SJCRH30 (cell line): ENCODE measurements around the gene DCBLD2. TPM values are rescaled to one million over a fixed set of nuclear protein-coding genes. Genes with fewer than 3 reads are reported as not detected.

Source experiments
- DNase-seq, 2 experiments: peaks; one replicate each; pipeline ENCODE4 v3.0.0-alpha.2; 2015 to 2020
- H3K27ac ChIP-seq: fragments of 250-450 bp; sonication (Bioruptor Pico); 2 replicates; pipeline ENCODE4 v1.5.1; 2020; ENCODE audit warnings: mild to moderate bottlenecking, moderate library complexity
- H3K27me3 ChIP-seq: fragments of 250-450 bp; sonication (Bioruptor Pico); 2 replicates; pipeline ENCODE4 v1.5.1; 2020; ENCODE audit warnings: mild to moderate bottlenecking, moderate library complexity
- H3K36me3 ChIP-seq: fragments of 250-450 bp; sonication (Bioruptor Pico); 2 replicates; pipeline ENCODE4 v1.5.1; 2020; ENCODE audit warnings: mild to moderate bottlenecking, moderate library complexity
- H3K4me1 ChIP-seq: fragments of 250-450 bp; sonication (Bioruptor Pico); 2 replicates; pipeline ENCODE4 v1.5.1; 2020; ENCODE audit warnings: mild to moderate bottlenecking, moderate library complexity
- H3K4me3 ChIP-seq: fragments of 250-450 bp; sonication (Bioruptor Pico); 2 replicates; pipeline ENCODE4 v1.5.1; 2020; ENCODE audit warnings: mild to moderate bottlenecking, moderate library complexity
- H3K9me3 ChIP-seq: fragments of 250-450 bp; sonication (Bioruptor Pico); replicated peaks from 2 replicates; pipeline ENCODE4 v1.5.1; 2020; ENCODE audit warnings: mild to moderate bottlenecking, moderate library complexity
- total RNA-seq: library from RNA; depleted of rRNA; stranded (reverse); fragments of >200 nt; shearing (Covaris generic); gene quantifications from 2 replicates; pipeline ENCODE4 v1.2.3, GENCODE V29; 2014; rRNA removed

Gene DCBLD2
- total RNA-seq, 1 experiment from 2014 or later, result 61.3 TPM

DNA sequence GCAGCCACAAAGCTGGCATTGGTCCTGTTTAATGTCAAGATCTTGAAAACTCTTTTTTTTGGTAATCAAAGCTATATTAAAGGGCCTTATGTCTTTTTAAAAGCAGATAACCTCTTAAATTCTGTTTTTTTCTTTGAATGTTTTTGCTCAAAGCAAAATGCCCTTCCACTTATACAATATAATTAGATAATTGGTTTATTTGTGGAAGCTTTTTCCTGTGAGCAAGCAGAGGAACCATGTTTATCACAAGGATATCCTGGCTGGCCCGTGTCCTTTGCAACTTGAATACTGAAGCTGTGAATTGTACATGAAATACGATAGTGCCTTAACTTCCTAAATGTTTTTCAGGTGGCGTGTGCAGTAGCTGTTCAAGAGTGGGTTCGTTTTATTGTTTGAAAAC lies 135.8 kb downstream of the DCBLD2 start:
- Histone ChIP-seq H3K27me3 (no peaks in the 10 kb centered on the region), H3K9me3 (no peaks in the 10 kb centered on the region; the same call in 1 of the 2 replicates), H3K4me3 (no peak overlapping the region), H3K27ac (no peak overlapping the region), H3K4me1 (no peaks in the 10 kb centered on the region), H3K36me3 (no peaks in the 10 kb centered on the region; the same call in 1 of the 2 replicates)
- no peak for DNase-seq

DNA sequence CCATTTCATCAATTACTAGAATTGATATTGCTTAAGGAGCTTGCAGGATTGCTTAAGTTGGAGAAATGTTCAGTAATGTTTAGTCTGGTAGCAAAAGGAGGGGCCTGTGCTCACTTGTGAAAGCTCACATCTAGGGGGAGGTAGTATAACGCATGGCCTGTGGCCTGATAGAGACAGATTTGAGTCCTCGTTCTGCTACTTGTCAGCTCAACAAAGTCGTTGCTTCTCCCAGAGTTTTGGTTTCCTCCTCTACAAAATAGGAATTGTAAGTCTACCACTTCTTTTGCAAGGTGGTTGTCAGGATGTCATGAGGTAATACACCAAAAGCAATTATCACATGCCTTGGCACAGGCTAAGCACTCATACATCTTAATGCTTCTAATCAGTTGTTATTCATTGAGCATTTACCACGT lies 137.0 kb downstream of the DCBLD2 start:
- H3K36me3 ChIP-seq, result no peaks in the 10 kb centered on the region; the same call in 1 of the 2 replicates
- no peaks in the 10 kb centered on the region for H3K27me3 ChIP-seq
- H3K27ac ChIP-seq, result no peak overlapping the region
- no peak for DNase-seq
- no peaks in the 10 kb centered on the region for H3K4me1 ChIP-seq
- no peaks in the 10 kb centered on the region; the same call in 1 of the 2 replicates for H3K9me3 ChIP-seq
- H3K4me3 ChIP-seq, result no peak overlapping the region

DNA sequence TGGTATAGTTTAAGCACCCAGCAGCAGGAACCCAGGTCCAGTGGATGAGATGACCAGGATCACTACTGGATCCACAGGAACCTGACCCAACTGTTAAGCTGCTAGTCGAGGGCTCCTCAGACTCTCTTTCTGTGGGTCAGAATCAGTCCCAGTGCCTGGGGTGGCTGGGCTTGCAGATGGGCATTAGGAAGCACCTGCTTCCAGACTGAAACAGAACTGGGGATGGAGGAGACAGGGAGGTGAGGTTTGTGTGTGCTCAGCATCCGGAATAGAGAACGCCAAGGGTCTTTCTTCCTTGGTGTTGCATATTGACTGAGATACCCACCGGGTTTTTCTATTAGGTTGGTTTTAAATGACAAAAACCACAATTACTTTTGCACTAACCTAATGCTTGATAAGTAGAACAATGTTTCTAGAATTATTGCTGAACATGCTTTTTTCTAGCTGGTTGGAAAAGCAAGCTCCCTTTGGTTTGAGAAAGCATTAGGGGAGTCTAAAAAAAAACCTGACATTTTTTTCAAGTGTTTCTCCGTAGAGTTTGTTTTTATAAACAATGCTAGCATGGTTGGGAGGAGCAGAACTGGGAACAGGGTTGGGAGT lies 137.6 kb downstream of the DCBLD2 start:
- Histone ChIP-seq H3K9me3 (no peaks in the 10 kb centered on the region; the same call in 1 of the 2 replicates), H3K4me3 (no peak overlapping the region), H3K4me1 (no peaks in the 10 kb centered on the region), H3K27ac (no peak overlapping the region), H3K36me3 (no peaks in the 10 kb centered on the region; the same call in 1 of the 2 replicates), H3K27me3 (no peaks in the 10 kb centered on the region)
- no peak for DNase-seq

DNA sequence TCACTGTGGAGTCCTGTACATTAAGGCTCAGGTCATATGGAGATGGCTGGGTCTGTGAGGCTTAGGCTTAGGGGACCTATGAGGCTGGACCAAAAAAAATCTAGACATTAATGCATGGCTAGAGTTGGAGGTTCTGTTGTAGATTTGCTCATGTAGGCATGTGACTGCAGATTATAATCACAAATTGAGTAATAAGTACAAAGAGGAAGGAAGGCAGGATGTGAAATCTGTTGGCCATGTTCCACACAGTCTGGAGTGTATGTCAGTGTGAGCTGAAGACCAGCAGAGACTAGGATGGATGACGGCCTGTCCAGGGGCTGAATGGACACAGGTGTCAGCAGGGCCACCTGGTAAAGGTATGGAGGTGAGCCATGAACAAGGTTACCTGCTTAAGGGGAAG lies 138.4 kb downstream of the DCBLD2 start, which contains the start of gene ST3GAL6:
Gene ST3GAL6, plus strand, starts transcription at position 265 of the 400 bp plus-strand sequence. CDS start 5,101 bp downstream, outside the sequence.
- Histone ChIP-seq H3K4me1 (no peaks in the 10 kb centered on the region), H3K27me3 (no peaks in the 10 kb centered on the region), H3K9me3 (no peaks in the 10 kb centered on the region; the same call in 1 of the 2 replicates), H3K36me3 (no peaks in the 10 kb centered on the region), H3K4me3 (no peak within 1 kb of the TSS), H3K27ac (no peak within 1 kb of the TSS)
- DNase-seq, result no peak

DNA sequence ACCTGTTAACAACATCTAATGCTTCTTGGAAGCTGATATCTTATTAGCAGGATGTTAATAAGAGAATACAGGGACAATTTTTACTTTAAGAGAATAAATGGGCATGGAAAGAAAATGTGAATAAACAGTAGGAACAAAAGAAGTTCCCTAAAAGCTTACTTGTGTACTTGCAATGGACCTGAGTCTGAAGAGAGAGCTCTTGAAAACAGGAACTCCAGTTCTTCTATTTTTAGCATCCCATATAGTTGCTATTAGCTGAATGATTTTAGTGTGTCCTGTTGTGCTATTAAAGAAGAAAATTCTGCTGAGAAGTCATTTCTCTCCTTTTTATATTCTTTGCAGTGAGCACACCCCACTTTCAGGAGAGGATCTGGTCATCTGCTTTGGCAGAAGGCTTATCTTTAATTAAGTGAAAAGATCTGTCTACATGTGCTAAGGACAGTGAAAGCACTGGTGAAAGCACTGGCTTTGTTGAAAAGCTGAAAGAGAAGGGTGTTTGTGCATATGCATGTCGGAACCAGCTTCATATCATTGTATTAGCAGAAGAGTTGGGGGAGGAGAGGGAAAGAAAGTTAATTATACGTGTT lies 139.8 kb downstream of the DCBLD2 start:
- Histone ChIP-seq H3K27me3 (no peaks in the 10 kb centered on the region), H3K27ac (no peak overlapping the region), H3K4me1 (no peaks in the 10 kb centered on the region), H3K4me3 (no peak overlapping the region), H3K36me3 (no peaks in the 10 kb centered on the region), H3K9me3 (no peaks in the 10 kb centered on the region; the same call in 1 of the 2 replicates)
- DNase-seq, result no peak

DNA sequence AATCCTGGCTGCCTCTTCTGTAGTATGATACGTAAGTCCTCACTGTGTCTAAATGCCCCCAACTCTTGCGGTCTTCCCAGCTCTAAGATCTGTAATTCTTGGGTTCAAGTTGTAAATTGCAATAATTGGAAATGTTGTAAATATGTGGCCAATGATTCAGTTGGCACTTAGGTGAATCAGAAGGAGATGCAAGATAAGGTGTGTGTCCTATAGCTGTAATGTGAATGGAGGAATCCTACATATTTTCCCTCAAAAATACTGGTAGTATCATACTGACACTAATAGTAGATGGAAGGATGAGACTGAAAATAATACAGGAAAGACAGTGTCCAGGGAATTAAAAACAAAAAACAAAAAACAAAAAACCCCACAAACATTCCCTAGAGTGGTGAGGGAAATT lies 141.9 kb downstream of the DCBLD2 start:
- no peaks in the 10 kb centered on the region; the same call in 1 of the 2 replicates for H3K9me3 ChIP-seq
- no peaks in the 10 kb centered on the region for H3K27me3 ChIP-seq
- no peaks in the 10 kb centered on the region for H3K4me1 ChIP-seq

DNA sequence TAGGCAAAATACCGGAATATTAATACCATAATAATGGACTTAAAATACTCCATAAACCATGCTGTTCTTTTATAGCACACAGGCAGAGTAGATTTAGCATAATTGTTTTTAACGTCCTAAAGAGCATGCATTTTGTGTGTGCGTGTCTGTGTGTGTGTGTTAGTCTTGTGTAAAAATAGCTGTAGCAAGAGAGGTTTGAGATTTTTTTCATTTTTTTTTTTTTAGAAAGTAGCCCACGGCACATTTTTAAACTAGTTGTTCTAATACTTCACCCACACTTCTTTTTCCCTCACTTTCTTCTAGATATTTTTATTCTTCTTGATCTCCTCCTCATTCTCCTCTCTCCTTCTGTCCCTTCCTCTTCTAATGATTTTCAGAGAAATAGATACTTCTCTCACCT lies 145.9 kb downstream of the DCBLD2 start:
- Histone ChIP-seq H3K27ac (no peak overlapping the region), H3K27me3 (no peaks in the 10 kb centered on the region), H3K4me3 (no peak overlapping the region), H3K9me3 (no peaks in the 10 kb centered on the region; the same call in 1 of the 2 replicates), H3K4me1 (no peaks in the 10 kb centered on the region), H3K36me3 (no peaks in the 10 kb centered on the region; the same call in 1 of the 2 replicates)
- no peak for DNase-seq

More for the DNA sequence above, 141.9 kb downstream of the DCBLD2 start:
- Histone ChIP-seq H3K27ac (no peak overlapping the region), H3K4me3 (no peak overlapping the region), H3K36me3 (no peaks in the 10 kb centered on the region)
- no peak for DNase-seq

DNA sequence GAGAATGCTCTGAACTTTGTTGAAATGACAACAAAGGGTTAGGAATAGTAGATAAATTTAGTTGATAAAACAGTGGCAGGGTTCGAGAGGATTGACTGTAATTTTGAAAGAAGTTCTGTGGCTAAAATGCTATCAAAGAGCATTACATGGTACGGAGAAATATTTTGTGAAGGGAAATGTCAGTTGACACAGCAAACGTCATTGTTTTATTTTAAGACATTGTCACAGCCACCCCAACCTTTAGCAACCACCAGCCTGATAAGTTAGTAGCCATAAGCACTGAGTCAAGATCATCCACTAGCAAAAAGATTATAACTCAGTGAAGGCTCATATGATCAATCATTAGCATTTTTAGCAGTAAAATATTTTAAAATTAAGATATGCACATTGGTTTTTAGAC lies 147.0 kb downstream of the DCBLD2 start:
- Histone ChIP-seq H3K9me3 (no peaks in the 10 kb centered on the region), H3K4me3 (no peak overlapping the region), H3K36me3 (no peaks in the 10 kb centered on the region; the same call in 1 of the 2 replicates), H3K27ac (no peak overlapping the region), H3K4me1 (no peaks in the 10 kb centered on the region), H3K27me3 (no peaks in the 10 kb centered on the region)
- no peak for DNase-seq

DNA sequence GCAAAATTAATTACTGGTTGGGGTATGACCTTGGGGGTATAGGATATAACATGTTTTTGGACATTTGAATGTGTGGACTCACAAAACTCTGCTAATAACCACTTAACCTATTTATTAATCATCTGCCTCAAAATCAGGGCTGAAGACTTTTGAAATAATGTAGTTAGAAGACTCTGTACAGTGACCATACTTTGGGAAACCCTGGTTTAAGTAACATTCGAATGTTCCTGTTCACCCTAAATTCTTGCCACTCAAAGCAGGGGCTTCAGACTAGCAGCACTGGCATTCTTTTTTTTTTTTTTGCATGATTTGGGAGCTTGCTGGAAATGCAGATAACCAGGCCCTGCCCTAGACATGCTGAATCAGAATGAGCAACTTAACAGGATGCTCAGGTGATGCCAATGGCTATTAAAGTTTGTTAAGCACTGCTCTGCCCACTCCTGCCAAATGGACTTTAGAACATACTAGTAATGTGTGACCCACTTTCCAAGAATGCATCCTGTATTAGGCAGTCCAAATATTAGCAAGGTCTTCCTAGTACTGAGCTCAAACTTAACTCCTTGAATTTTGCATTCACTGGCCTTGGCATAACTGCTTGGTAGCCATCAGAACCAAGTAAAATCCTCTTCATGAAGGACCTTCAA lies 151.1 kb downstream of the DCBLD2 start:
- Histone ChIP-seq H3K36me3 (no peaks in the 10 kb centered on the region; the same call in 1 of the 2 replicates), H3K27ac (no peak overlapping the region), H3K4me1 (no peaks in the 10 kb centered on the region; the same call in 1 of the 2 replicates), H3K27me3 (no peaks in the 10 kb centered on the region), H3K4me3 (no peak overlapping the region), H3K9me3 (no peaks in the 10 kb centered on the region)
- DNase-seq, result no peak

DNA sequence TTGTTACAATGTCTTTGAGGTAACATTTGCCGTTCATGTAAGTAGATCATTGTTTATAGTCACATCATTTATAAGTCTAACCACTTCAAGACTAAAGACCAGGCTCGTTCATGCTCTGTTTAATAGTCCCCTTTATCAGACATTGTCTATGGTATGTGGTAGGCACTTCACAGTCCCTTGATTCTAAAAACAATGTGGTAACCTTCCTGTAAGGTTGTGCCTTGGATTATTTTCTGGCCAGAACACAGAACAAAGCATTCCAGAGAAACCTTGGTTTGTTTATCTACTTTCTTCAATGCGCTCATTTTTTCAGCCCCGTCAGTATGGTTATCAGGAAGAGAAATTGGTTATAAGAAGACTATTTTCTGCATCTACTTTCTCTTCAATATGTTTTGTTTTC lies 154.6 kb downstream of the DCBLD2 start:
- Histone ChIP-seq H3K36me3 (no peaks in the 10 kb centered on the region; the same call in 1 of the 2 replicates), H3K4me3 (no peak overlapping the region), H3K27me3 (no peaks in the 10 kb centered on the region), H3K4me1 (no peaks in the 10 kb centered on the region; the same call in 1 of the 2 replicates), H3K27ac (no peak overlapping the region), H3K9me3 (no peaks in the 10 kb centered on the region)
- DNase-seq, result no peak

DNA sequence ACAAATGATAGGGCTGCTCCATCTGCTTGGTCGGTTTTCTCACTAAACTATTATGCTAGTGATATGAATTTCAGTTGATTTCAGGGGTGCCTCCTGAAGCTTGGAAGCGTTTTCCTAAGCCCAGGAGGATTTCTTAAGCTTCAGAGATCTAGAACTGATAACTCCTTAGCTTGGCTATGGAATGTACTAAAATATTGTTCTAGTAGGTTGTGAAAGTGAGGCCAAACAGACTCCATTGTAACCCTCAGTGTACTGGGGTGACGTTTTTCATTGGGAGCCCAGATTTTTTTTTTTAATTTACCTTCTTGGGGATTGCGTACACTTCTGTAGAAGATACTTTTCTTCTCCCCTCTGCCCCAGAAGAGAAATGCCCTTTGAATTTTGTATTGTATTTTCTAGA lies 155.4 kb downstream of the DCBLD2 start:
- H3K9me3 ChIP-seq, result no peaks in the 10 kb centered on the region
- DNase-seq, result no peak
- H3K27ac ChIP-seq, result no peak overlapping the region
- H3K36me3 ChIP-seq, result no peaks in the 10 kb centered on the region
- H3K27me3 ChIP-seq, result no peaks in the 10 kb centered on the region
- no peaks in the 10 kb centered on the region; the same call in 1 of the 2 replicates for H3K4me1 ChIP-seq
- H3K4me3 ChIP-seq, result no peak overlapping the region

Other genes starting within 250 kb of the DCBLD2 start
- 17.1 and 17.6 TPM in 2 replicates for gene ST3GAL6, start 138.4 kb downstream of the DCBLD2 start, total RNA-seq